NB4 (cell line): Measurements from ENCODE around the gene KLHL3.

ENCODE experiments used
- MYC ChIP-seq: IDR thresholded peaks from 2 replicates; pipeline ENCODE4 v1.6.1; 2011; ENCODE audit warnings: low read depth, low read length
- POLR2A ChIP-seq: IDR thresholded peaks from 2 replicates; pipeline ENCODE4 v1.6.1; 2011; ENCODE audit warnings: mild to moderate bottlenecking; ENCODE audit not compliant: insufficient read length; ENCODE audit errors: extremely low read depth
- TF ChIP-seq, protein P1 (sequence below): IDR thresholded peaks from one replicate; pipeline ENCODE4 v1.5.1; 2012; ENCODE audit warnings: low read depth, low read length
- TF ChIP-seq, protein P2 (sequence below): IDR thresholded peaks from 2 replicates; pipeline ENCODE4 v1.6.1; 2011; ENCODE audit warnings: low read depth, low read length

DNA sequence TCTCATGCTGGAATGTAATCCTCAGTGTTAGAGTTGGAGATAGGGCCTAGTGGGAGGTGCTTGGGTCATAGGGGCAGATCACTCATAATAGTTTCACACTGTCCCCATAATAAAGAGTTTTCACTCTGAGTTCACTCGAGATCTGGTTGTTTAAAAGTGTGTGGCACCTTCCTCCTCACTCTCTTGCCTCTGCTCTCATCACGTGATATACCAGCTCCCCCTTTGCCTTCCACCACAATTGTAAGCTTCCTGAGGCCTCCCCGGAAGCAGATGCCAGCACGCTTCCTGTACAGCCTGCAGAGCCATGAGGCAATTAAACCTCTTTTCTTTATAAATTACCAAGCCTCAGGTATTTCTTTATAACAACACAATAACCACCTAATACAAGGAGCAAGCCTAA is 3.8 kb upstream of the KLHL3 start:
- TF ChIP-seq, protein P1, sequence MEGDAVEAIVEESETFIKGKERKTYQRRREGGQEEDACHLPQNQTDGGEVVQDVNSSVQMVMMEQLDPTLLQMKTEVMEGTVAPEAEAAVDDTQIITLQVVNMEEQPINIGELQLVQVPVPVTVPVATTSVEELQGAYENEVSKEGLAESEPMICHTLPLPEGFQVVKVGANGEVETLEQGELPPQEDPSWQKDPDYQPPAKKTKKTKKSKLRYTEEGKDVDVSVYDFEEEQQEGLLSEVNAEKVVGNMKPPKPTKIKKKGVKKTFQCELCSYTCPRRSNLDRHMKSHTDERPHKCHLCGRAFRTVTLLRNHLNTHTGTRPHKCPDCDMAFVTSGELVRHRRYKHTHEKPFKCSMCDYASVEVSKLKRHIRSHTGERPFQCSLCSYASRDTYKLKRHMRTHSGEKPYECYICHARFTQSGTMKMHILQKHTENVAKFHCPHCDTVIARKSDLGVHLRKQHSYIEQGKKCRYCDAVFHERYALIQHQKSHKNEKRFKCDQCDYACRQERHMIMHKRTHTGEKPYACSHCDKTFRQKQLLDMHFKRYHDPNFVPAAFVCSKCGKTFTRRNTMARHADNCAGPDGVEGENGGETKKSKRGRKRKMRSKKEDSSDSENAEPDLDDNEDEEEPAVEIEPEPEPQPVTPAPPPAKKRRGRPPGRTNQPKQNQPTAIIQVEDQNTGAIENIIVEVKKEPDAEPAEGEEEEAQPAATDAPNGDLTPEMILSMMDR = no peak
- TF ChIP-seq POLR2A = no peak
- TF ChIP-seq MYC = no peak
- TF ChIP-seq, protein P2, sequence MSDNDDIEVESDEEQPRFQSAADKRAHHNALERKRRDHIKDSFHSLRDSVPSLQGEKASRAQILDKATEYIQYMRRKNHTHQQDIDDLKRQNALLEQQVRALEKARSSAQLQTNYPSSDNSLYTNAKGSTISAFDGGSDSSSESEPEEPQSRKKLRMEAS = no peak
